ENCODE data around the gene CEACAM20.

CEACAM20 gene

DNA sequence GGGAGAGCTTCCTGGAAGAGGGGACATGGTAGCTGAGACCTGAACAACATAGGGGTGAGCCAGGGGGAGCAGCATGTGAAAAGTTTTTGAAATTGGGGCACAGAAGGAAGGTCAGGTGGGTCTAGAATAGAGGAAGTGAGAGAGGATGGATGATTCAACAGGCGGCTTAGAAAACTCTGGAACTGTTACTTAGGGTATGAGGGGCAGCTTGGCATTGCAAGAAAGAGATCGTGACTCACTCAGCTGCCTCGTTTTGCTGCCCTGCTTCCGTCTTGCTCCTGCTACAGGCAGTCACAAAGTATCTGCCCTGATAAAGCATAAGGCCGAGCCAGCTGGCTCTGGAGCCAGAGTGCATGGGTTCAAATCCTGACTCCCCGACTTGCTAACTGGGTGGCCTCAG lies 1.3 kb upstream of the CEACAM20 start:
- DNase-seq: no peak
- TF ChIP-seq GATA1 (IDR thresholded peaks at IDR 0.05; ENCODE audit: low read depth, low read length) (no peak), POLR2A (IDR thresholded peaks at IDR 0.05; ENCODE audit: low read length) (no peak)

DNA sequence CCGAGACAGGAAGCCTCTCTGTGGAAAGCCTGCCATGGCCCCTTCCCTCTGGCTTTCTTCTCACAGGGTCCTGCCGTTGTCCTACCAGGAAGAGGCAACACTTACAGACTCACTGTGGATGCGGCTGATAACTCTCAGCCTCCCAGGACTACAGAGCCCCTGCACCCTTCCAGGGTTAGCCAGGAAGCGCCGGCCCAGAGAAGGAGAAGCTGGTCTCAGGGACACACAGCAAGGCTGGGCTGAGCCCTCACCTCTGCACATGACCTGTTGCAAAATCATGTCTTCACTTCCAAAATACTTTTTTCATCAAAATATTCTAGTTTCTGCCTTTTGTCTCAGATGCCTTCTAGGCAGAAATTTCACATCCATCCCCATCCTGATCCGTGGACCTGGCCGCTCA lies 1.9 kb downstream of the CEACAM20 start:
- TF ChIP-seq POLR2A (IDR thresholded peaks at IDR 0.05; ENCODE audit: low read length) (no peak), GATA1 (IDR thresholded peaks at IDR 0.05; ENCODE audit: low read depth, low read length) (no peak)

DNA sequence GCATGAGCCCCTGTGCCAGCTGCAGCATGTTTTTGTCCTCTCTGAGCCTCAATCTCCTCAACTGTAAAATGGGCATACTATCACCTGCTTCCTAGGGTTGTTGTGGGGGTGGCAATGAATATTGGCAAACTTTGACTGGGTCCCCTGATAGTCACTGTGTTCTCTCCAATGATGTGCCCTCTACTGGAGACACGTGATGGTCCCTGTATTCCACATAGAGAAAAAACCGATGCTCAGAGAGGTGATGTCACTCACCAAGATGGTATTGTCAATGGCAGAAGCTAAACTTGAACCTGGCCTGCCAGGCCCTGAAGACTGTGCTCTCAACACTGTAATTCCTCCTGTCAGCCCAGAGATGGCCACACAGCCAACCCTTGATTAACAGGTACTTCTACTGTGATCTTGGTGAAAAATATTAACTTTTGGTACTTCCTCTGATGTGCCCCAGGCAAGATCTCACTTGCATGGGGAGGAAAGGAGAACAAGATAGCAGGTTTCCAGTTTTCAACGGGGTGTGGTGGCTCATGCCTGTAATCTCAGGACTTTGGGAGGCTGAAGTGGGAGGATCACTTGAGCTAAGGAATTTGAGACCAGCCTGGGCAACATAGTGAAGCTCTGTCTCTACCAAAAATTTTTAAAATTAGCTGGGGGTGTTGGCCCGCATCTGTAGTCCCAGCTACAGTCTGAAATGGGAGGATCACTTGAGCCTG lies 3.6 kb downstream of the CEACAM20 start:
- TF ChIP-seq POLR2A (IDR thresholded peaks at IDR 0.05; ENCODE audit: low read length): no peak
- TF ChIP-seq GATA1 (IDR thresholded peaks at IDR 0.05; ENCODE audit: low read depth, low read length): no peak
- no peak for DNase-seq

More for the DNA sequence above, 1.9 kb downstream of the CEACAM20 start:
- DNase-seq: no peak

- DNase-seq: no peak
- no peak for TF ChIP-seq POLR2A (IDR thresholded peaks at IDR 0.05; ENCODE audit: low read length)
- TF ChIP-seq GATA1 (IDR thresholded peaks at IDR 0.05; ENCODE audit: low read depth, low read length): no peak
Measured at GRCh38 chr19:44521370-44521769, 8.1 kb downstream of the CEACAM20 start.

- no peak for DNase-seq
- TF ChIP-seq POLR2A (IDR thresholded peaks at IDR 0.05; ENCODE audit: low read length) (no peak), GATA1 (IDR thresholded peaks at IDR 0.05; ENCODE audit: low read depth, low read length) (no peak)
Measured at GRCh38 chr19:44517146-44517545, 12.3 kb downstream of the CEACAM20 start.

DNA sequence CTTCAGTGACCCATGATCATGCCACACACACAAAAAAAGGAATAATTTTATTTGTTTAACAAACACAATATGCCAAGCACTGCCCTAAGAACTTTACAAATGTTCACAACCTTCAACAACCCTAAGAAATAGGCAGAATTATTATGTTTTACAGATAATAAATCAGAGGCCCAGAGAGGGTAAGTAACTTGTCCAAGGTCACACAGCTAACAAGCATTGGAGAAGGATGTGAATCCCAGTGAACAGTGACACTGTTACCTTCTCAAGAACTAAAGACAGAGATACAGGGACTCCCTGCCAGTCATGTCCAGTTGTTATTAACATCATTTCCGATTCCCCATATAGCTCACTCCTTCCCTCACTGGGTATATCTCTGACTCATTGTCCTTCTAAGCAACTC lies 13.6 kb downstream of the CEACAM20 start:
- DNase-seq: no peak
- TF ChIP-seq GATA1 (IDR thresholded peaks at IDR 0.05; ENCODE audit: low read depth, low read length) (no peak), POLR2A (IDR thresholded peaks at IDR 0.05; ENCODE audit: low read length) (no peak)

DNA sequence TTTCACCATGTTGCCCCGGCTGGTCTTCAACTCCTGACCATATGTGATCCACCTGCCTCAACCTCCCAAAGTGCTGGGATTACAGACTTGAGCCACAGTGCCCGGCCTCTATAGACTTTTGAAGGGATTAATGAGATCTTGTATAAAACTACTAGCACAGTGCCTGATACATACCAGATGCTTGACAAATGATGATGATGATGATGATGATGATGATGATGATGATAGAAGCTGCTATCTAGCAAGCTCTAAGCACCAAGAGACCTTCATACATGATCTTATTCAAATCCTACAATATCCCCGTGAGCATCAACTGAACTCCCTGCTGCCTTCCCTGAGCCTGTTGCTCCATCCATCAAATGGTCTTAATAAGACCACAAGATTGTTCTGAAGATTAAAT lies 14.4 kb downstream of the CEACAM20 start:
- no peak for TF ChIP-seq GATA1 (IDR thresholded peaks at IDR 0.05; ENCODE audit: low read depth, low read length)
- TF ChIP-seq POLR2A (IDR thresholded peaks at IDR 0.05; ENCODE audit: low read length): no peak
- no peak for DNase-seq

- TF ChIP-seq POLR2A (IDR thresholded peaks at IDR 0.05; ENCODE audit: low read length) (no peak), GATA1 (IDR thresholded peaks at IDR 0.05; ENCODE audit: low read depth, low read length) (no peak)
- peak; percentile 53 to 70 for DNase-seq
Measured at GRCh38 chr19:44512326-44513298, 16.9 kb downstream of the CEACAM20 start.

GRCh38 chr19:44509478-44509877 lies 20.0 kb downstream of the CEACAM20 start:
- TF ChIP-seq GATA1 (IDR thresholded peaks at IDR 0.05; ENCODE audit: low read depth, low read length) (no peak), POLR2A (IDR thresholded peaks at IDR 0.05; ENCODE audit: low read length) (no peak)
- no peak for DNase-seq

DNA sequence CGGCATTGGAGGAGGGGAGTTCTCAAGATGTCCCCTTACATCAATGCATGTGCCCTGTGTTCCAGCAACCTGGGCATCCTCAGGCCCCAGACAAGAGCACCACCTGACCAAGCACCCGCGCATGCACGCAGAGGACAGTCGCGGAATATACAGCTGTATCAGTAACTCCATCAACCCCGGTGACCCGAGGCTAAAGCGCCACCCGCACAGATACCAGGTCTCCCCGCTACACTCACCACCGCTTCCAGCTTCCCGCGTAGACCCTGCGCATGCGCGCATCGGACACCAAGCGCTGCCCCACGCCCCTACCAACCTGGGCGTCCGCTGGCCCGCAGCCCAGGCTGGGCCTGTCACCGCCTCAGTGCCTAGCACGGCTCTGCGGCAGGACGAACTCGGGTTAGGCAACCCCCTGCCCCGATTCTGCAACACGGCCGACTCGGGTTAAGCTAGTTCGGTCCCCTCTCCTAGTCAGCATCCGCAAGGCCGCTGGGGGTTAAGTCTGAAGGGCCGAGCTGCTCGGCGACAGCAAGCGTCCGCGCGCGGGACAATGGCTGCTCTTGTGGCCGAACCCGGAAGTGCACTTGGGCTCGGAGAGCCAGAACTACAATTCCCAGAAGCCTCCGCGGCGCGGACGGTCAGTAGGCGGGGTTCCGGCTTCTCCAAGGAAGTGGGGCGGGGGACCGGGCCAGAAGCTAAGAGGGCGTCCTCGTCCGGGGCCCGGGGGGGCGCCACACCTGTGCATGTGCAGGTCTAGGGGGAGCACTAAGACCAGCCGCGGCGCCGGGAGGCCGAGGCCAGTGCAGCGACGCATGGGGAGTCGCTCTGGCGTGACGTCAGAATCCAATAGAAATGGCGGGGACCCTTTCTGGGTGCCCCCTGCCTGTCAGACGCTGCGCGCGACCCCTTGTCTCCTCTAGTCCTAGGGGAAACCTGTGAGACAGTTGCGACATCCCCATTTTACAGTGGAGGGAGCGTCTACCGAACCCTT lies 29.2 kb downstream of the CEACAM20 start, which contains the start of gene ZNF180:
Gene ZNF180 (minus strand): TSS at position 561 of the 988 bp plus-strand sequence. CDS start 3,188 bp downstream, outside the sequence.
- DNase-seq: peak; percentile 96 to 97
- TF ChIP-seq GATA1 (IDR thresholded peaks at IDR 0.05; ENCODE audit: low read depth, low read length): no peak
- peak; percentile 85 for TF ChIP-seq POLR2A (IDR thresholded peaks at IDR 0.05; ENCODE audit: low read length)

- TF ChIP-seq POLR2A (IDR thresholded peaks at IDR 0.05; ENCODE audit: low read length) (no peak), GATA1 (IDR thresholded peaks at IDR 0.05; ENCODE audit: low read depth, low read length) (no peak)
- DNase-seq: no peak
Measured at GRCh38 chr19:44499559-44499958, 29.9 kb downstream of the CEACAM20 start.

DNA sequence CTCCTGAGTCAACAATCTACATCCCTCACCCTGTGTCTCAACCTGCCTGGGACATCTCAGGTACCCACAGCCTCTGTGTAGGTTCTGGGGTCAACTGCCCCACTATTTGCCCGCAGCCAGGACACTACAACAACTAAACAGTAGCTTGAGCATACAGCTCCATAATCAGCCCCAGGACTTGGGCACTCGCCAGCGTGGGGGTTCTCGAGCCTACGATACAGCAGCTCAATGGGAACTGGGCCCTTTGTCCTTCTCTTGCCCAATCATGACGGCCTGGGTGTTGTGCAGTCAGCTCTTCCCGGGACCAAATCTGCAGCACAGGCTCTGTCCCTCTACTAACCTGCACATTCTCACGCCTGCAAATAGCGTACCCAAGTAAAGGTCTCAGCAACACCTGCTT lies 30.5 kb downstream of the CEACAM20 start:
- TF ChIP-seq POLR2A (IDR thresholded peaks at IDR 0.05; ENCODE audit: low read length) (no peak), GATA1 (IDR thresholded peaks at IDR 0.05; ENCODE audit: low read depth, low read length) (no peak)
- DNase-seq: no peak

GRCh38 chr19:44496711-44497110 lies 32.8 kb downstream of the CEACAM20 start:
- TF ChIP-seq POLR2A (IDR thresholded peaks at IDR 0.05; ENCODE audit: low read length): no peak
- TF ChIP-seq GATA1 (IDR thresholded peaks at IDR 0.05; ENCODE audit: low read depth, low read length): no peak
- DNase-seq: no peak

Data from erythroblast (primary cell).